ENCODE measurements around the gene PJA1.

- no peak for TF ChIP-seq TAF1 (IDR thresholded peaks at IDR 0.05; ENCODE audit: low read depth)
- no peak for TF ChIP-seq YY1 (IDR thresholded peaks at IDR 0.05; ENCODE audit: low read depth)
- TF ChIP-seq, protein P1, sequence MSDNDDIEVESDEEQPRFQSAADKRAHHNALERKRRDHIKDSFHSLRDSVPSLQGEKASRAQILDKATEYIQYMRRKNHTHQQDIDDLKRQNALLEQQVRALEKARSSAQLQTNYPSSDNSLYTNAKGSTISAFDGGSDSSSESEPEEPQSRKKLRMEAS (IDR thresholded peaks at IDR 0.05) = no peak
- no peak for TF ChIP-seq TEAD4 (IDR thresholded peaks at IDR 0.05)
- no peak for TF ChIP-seq EP300 (IDR thresholded peaks at IDR 0.05; ENCODE audit: borderline replicate concordance)
- TF ChIP-seq RAD21 (IDR thresholded peaks at IDR 0.05; ENCODE audit: low read depth) = no peak
- no peak for TF ChIP-seq CEBPB (IDR thresholded peaks at IDR 0.05)
- TF ChIP-seq, protein P2, sequence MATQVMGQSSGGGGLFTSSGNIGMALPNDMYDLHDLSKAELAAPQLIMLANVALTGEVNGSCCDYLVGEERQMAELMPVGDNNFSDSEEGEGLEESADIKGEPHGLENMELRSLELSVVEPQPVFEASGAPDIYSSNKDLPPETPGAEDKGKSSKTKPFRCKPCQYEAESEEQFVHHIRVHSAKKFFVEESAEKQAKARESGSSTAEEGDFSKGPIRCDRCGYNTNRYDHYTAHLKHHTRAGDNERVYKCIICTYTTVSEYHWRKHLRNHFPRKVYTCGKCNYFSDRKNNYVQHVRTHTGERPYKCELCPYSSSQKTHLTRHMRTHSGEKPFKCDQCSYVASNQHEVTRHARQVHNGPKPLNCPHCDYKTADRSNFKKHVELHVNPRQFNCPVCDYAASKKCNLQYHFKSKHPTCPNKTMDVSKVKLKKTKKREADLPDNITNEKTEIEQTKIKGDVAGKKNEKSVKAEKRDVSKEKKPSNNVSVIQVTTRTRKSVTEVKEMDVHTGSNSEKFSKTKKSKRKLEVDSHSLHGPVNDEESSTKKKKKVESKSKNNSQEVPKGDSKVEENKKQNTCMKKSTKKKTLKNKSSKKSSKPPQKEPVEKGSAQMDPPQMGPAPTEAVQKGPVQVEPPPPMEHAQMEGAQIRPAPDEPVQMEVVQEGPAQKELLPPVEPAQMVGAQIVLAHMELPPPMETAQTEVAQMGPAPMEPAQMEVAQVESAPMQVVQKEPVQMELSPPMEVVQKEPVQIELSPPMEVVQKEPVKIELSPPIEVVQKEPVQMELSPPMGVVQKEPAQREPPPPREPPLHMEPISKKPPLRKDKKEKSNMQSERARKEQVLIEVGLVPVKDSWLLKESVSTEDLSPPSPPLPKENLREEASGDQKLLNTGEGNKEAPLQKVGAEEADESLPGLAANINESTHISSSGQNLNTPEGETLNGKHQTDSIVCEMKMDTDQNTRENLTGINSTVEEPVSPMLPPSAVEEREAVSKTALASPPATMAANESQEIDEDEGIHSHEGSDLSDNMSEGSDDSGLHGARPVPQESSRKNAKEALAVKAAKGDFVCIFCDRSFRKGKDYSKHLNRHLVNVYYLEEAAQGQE (IDR thresholded peaks at IDR 0.05; ENCODE audit: low read depth) = no peak
- TF ChIP-seq TCF12 (IDR thresholded peaks at IDR 0.05; ENCODE audit: low read depth) = no peak
- TF ChIP-seq NFIC (IDR thresholded peaks at IDR 0.05) = no peak
- TF ChIP-seq CREB1 (IDR thresholded peaks at IDR 0.05; ENCODE audit: low read depth) = no peak
- TF ChIP-seq, protein P3, sequence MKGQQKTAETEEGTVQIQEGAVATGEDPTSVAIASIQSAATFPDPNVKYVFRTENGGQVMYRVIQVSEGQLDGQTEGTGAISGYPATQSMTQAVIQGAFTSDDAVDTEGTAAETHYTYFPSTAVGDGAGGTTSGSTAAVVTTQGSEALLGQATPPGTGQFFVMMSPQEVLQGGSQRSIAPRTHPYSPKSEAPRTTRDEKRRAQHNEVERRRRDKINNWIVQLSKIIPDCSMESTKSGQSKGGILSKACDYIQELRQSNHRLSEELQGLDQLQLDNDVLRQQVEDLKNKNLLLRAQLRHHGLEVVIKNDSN (IDR thresholded peaks at IDR 0.05) = no peak
- TF ChIP-seq EGR1 (IDR thresholded peaks at IDR 0.05) = no peak
- no peak for TF ChIP-seq FOXM1 (IDR thresholded peaks at IDR 0.05; ENCODE audit: borderline replicate concordance, low read depth)
These were observed 21.7 kb downstream of the PJA1 start for GRCh38 chrX:69143530-69143929.
